Smooth muscle cell of the brain vasculature (primary cell): ENCODE results near the gene RAB13.

Experiments used
- DNase-seq: peaks from one replicate; pipeline ENCODE4 v3.0.0-alpha.2; 2012; ENCODE audit warnings: low read depth, low spot score

RAB13 gene

DNA sequence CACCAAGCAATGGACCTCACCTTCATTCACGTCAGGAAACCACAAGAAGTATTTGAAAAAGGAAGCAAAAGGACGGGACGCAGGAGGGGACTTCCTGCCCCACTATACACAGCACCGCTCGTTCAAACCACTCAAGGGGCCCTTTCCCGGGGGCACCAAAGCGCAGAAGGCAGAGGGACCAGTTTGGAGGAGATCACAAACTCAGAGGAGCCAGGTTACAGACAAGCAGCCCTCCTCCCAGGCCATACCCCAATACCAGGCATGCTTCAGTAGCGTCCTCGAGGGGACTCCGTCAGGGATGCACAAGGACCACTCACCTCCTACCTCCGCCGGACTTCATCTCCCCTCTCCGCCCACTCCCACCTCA is 28.4 kb downstream of the RAB13 start:
- DNase-seq = no peak

DNA sequence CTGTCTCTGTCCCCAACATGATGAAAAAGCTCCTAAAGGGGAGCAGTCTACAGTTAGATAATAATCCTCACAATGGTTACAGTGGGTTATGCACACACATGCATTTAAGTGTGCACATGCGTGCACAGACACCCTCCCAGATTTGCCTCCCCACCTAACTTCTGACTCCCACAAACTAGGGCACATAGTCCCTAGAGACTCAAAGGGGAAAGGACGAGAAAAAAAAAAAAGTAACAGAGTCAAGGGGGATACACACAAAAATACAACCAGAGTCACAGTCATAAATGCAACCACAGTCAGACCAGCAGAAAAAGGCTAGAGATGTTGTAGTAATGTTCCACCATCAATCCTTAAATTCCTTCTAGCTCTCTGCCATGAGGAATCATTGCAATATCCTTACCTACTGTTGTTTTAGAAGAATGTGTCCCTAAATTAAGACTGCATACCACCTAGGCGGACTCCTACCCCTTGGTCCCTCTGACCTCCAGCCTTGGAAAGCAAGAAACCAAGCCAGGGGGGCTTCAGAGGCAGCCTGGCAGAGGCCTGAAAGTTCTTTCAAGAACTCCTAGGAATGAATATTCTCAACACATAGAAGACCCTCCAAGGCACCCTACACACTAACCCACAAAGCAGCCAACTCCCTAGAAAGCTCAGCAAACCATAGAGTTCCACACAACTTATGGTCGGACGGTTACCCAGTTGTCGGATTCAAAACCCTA is 29.0 kb downstream of the RAB13 start:
- DNase-seq = no peak

DNA sequence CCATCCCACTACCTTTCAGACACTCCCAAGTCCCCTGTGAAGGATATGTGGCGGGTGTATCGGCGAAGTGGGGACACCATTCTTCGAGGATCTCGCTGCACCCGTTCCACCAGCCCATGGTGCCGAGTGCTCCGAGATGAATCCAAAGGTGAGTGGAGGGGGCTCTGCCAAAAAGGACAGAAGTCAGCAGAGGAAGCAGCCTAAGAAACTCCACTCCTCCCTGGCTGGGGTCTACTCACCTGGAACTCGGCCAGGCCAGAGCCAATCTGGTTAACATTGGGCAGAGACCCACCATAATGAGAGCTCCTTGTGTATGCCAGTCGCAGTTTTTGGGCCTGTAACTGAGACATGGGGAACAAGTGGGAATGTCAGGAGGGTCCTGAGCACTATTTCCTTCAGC is 31.3 kb downstream of the RAB13 start:
- DNase-seq = no peak

DNA sequence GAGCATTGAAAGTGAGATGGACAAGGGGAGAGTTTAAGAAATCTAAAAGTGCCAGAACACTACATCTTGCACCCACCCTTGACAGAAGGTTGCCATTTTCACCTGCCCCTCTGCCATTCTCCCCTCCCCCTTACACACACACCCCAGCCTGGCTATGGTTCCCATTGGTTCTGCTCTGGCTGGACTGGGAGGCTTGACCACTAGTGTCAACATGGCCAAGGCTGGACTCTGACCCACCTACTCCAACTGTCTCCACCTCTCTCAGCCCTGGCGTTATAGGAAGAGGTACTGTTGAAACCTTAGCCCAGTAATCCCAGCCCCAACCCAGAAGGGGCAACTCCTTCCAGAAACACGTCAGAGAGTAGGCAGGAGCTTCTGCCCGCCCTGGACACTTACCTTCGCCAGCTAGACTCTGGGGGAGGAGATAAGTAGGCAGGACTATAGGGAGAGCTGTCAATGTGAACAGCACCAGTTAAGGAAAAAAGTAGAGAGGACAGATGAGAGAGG is 32.2 kb downstream of the RAB13 start:
- no peak for DNase-seq

DNA sequence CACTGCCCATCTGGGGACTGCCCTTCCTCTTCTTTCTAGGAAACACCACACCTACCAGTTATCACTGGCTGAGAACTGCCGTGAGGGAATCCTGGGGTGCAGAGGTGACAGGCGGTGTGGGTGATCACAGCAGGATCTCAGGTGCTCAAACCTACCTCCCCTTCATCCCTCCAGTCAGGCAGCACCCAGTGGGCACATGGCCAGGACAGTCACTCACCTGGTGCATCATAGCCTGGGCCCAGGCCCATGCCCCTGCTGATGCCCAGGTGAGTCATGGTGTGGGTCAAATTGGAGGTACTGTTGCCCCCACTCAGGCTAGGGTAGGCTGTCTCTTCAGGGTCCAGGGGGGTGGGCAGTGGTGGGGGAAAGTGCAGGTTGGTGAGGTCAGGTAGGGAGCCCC is 34.3 kb downstream of the RAB13 start:
- no peak for DNase-seq

DNA sequence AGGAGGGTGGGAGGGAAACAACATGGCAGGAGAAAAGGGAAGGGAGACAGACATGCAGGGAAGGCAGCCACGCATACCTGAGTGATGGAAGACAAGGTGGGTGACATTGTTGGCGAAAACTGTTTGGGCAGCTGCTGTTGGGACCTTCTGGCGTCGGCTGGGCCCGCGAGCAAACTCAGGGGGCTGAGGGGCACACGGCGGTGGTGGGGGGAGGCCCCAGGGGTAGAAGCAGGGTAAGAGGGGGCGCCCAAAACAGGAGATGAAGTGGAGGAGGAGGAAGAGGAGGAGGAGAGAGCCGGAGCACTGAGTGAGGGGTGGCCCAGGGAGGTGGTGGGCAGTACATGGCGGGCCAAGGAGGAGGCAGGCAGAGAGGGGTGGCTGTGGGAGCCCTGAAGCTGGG is 35.0 kb downstream of the RAB13 start:
- no peak for DNase-seq

DNA sequence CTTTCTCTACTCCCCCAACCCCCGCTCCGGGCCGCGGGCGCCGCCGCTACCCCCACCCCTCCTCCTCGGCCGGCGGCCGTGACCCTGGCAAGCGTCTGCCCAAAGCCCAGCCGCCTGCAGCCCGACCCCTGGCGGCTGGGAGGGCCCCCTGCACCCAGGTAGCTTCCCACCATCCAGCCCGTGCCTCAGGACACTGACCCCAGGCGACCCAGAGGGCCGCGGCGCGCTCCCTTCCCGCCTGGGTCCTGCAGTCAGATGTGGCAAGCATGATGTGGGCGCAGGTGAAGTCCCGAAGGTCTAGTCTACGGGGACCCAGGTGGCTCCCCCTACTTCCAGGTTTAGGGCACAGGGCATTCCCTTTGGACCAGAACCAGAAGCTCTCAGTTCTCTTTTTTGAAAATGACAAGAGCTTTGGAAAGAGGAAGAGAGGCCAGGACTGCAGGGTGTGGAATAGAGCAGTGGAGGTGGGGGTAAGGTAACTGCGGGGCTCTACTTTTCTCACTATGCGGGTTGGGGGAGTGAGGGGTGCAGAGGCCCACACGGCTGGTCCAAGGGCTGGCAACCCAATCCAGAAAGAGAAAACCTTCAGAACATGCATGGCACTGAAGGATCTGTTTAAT is 39.4 kb downstream of the RAB13 start, which contains the start of gene DENND4B:
TSS of gene DENND4B (minus strand) at position 97 of the 620 bp plus-strand sequence. CDS start 2,344 bp downstream, outside the sequence.
- DNase-seq = no peak

DNA sequence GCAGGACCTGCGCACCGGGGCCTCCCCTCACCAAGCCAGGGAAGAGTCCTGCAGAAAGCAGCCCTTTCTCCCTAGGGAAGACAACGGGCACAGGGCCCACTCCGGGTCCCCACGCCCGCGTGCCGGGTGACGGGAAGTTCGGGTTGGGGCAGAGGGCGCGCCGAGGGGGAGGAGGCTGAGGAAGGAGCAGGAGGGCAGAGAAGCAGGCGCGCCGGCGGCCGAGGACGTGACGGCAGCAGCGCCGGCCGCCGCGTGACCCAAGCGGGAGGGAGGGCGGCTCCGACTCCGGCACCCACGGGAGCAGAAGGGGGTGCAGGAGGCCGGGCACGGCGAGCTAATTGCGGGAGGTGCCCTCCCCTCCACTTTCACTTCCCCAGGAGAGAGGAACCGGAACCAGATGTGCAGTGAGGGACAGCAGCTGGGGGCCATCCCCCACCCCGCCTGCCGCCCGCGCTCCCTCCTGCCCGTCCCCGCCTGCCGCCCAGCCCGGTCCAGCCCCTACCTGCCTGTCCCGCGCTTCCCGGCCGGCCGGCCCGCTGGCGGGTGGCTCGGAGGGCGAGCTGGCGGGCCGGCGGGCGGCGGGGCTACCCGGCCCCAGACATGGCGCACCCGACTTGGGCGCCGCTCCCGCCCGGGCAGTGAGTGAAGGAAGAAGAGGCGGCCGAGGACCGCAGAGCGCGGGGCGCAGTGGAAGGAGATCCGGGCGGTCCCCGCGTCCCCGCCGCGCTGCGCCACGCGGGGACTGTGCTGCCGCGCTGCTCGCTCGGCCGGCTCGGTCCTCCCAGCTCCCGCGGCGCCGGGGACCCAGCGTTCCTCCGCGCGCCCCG is 40.1 kb downstream of the RAB13 start:
- no peak for DNase-seq

DNA sequence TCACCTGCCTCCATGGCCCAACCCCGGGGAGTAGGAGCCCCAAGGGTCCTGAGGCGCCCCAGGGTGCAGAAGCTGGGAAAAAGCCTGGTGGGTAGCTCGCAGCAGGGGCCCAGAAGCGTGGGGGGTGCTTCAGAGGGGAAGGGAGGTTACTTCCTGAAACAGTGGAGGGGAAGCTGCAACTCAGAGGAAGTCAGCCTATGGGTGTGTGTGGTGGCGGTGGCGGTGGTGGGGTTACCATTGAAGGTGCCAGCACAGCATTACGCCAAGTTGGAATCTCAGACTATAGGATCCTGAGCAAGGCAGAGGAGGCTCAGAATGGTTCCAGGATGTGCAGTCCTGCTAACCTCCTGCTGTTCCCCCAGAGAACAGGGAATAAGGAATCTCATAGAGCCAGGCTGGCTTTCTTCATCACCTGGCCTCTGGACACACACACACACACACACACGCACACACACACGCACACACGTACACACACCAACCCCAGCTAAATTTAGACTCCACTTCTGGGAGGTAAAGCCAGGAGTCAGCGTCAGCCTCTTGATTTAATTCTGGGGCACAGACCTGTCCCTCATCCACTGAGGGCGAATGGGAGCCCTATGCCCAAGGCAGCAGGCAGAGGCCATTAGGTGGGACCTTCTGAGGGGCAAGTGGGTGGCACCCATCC is 40.9 kb downstream of the RAB13 start:
- no peak for DNase-seq

DNA sequence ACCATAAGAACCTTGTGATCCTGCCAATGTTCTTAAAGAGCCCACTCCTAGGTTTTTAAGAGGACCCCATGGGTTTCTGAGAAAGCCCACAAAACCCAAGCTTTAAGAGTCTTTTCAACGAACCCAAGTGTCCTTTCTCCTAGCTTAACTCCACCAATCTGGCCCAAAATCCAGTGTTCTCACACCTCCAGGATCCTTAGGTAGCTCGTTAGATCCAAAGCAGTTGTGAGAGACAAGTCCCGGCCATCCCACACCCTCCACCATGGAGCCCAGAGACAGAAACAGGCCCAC is 41.4 kb downstream of the RAB13 start:
- no peak for DNase-seq

DNA sequence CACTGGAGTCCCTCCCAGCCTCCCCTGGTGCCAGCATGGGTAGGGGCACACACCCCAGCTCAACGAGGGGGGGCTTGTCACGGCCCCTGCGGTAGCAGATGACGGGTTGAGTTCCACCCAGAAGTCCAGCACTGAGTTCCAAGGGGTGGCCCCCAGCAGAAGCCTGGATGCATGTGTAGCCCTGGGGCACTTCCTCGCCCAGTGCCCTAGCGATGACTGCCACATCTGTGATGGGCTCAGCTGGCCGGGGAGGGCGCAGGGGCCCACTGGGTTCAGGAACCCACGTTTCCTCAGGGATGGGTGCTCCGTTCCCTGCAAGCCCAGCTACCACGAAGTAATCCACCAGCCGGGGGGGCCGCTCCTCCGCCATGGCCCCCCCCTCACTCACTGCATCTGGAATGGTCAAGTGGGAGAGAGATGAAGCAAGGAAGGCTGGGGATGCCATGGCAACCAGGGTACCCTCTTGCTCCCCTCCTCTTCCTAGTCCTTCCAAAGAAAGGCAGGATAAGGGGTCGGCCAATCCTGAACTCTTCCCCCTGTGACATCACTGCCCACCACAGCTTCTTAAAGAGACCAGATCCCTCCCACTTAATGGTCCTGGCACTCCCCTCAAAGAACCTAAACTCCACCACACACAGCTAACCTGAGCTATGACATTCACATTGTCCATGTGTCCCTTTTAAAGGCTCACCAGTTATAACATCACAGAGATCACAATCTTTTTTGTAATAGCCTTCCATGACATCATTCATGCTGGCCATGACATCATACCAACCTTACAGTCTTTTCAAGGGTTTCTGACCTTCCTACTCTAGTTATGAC is 41.9 kb downstream of the RAB13 start:
- DNase-seq = no peak

DNA sequence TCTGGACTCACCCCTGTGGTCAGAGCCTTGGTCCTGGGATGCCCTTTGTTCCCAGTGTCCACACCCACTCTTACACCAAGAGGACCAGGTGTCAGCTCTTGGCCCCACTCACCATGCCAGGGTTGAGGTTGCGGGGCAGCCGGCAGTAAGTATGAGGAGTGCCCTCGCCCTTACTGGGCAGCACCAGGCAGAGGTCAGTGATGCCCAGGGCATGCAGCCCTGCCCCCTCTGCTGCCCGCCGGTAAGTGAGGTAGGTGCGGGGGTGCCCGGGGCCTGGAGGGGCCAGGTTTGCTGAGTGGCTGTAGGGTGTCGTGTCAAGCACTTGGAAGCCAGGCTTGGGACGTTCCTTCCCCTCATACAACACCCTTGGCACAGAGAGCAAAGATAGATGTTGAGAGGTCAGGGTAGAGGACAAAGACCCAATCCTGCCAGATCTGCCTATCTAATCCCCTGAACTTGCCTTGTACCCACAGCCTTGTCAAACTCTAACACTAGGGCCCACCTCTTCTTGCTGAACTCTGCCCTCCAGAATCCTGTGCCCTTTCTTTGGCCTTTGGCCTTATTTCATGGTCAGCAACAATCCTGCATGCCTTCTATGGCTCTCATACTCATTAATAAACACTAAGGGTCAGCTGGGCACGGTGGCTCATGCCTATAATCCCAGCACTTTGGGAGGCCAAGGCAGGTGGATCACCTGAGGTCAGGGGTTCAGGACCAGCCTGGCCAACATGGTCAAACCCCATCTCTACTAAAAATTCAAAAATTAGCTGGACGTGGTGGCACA is 43.2 kb downstream of the RAB13 start:
- no peak for DNase-seq

DNA sequence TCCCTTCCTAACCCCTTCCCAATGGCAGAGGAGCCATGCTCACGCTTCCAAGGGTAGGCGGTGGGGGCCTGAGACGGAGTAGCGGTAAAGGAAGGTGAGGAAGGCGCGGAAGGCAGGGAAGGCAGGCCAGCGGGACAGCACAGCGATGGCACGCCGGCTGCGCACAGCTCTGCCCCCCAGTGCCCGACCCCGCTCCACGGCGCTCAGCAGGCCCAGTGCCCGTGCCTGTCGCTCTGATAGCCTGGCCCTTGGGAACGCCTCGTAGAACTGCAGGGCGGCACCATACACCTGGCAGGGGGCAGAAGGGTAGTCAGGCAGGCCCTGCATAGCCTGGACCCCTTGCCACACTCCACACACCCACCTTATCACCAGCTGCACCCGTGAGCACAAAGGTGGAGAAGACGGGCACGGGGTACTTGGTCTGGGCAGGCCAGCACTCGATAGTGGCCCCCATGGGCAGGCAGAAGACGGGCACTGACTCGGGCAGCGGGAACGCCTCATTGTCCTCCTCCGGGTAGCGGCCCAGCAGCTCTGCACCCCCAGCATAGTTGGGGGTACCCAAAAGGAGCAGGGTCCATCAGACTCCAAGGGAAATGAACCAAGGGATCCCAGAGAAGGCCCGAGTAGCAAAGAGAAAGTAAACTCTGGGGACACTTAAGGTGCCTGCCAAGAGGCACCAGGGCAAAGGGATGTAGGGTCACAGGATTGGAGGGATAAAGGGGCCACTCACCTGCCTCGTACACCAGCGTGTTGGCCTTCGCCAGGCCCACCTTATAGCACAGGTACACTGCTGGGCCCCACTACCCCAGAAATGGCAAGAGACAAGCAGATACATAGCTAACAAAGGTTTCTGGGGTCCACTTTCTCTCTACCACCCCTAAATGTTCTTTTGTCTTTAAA is 44.1 kb downstream of the RAB13 start:
- DNase-seq = no peak

DNA sequence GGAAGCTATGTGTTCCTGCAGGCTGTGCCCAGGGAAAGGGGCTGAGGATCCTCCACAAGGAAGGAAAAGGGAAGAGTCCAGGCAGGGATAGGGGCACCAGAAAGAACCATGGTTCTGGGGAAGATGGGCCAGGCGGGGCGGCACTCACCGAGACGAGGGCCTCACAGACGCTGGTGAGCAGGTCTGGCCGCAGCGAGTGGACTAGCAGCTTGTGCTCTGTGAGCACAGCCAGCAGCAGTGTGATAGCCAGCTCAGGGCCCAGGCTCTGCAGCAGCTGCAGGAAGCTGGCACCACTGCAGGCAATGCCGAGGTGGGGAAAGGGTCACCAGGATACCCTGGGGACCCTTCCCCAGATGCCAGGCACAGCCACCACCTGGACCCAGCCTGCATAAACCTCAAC is 45.4 kb downstream of the RAB13 start:
- DNase-seq = no peak

DNA sequence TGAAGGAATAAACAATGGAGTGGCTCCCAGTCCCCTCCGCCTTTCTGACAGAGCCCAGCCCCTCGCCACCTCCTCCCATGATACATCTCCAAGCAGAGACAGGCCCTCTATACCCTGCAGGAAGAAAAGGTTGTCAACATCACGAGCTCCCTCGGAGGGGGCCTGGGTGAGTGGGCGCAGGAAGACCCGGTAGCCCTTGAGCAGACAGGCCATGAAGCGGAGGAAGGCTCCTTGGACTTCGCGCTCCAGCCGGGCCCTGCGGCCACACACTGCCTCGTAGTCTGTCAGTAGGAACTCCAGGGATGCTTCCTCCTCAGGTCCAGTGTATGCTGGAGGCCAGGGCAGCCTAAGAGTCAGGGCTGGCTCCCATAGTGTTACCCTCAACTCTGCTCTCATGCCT is 46.7 kb downstream of the RAB13 start:
- no peak for DNase-seq

DNA sequence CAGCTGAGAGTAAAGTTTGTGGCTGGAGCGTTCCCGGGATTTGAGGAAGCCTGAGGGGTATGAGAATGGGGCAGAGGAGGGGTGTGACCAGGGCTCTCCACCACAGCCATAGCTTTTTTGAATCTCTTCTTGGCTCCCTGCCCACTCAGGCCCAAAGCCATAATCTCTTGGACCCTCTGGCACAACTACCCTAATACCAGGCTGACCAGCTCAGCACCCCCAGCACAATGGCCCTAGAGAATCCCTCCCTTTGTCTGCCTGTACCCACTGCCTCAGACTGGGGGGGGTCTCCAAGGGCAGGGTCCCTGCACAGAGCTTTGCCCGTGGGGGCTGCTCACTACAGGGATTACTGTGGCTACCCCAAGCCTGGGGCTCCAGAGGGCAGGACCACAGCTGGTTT is 47.1 kb downstream of the RAB13 start:
- no peak for DNase-seq

DNA sequence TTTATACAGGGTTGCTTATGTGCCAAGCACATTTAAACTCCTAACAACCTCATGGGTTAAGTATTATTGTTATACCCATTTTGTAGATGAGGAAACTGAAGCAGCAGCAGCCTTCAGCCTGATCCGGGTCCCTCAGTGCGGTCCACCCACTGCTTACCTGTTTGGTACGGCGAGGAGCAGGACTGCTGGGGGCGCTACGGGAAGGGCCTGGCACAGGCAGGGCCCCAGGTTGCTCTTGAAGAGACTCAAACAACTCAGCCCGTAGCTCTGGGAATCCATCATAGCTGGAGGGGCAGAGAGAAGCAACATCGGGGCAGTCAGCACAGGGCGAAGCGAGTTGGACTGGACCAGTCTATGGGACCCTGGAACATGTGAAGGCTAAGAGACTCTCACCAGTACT is 48.8 kb downstream of the RAB13 start:
- no peak for DNase-seq

DNA sequence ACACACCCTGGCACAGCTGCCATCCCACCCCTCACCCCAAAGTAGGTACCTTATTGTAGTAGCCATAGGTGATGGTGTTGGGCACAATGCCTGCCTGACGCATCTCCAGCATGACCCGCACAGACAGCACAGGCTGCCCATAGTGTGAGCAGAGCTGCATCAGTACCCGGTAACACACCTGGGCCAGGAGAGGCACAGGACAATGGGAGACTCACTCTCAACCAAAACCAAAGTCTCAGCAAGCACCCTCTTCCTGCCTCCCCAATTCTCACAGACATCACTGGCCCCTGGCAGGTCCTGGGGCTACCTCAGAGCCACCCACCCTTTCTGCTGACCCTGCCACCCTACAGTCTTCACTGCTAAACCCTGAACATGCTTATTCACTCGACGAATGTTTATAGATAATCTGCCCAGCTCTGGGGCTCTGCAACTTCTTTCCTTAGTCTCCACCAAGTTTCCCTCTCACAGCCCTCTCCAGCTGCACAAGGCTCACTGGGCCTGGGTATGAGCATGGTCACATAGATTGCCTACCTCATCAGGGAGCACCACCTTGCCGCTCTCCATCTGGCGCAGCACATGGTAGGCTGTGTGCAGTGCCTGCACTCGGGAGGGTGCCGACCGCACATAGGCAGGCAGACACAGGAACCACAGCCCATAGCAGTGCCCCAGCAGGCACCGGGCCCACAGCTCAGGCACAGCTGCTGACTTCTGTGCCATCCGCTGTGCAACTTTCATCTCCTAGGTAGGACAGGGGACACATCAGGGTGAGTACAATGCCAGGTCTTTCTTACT is 49.9 kb downstream of the RAB13 start:
- DNase-seq = no peak

DNA sequence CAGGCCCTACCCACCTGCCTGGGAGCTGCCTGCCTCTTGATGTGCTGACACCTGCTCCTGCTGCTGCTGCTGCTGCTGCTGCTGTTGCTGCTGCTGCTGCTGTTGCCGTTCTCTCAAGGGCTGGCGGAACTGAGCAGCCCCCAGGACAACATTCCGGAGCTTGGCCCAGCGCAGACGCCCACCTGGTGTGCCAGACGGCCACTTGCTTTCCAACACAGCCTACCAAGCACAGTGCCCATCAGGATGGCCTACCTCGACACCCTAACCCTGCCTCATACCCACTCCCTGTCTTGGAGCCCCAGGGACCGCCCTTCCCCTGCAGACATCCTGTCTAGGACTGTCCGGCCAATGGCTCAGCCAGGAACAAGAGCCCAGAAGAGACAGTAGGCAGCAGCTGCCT is 51.4 kb downstream of the RAB13 start:
- DNase-seq = no peak
